ENCODE data around the gene CHRDL2. TPM values are rescaled to one million over a fixed set of nuclear protein-coding genes. Genes with fewer than 3 reads are reported as not detected.

The CHRDL2 gene
- polyA plus RNA-seq, 1 of the 3 experiments (the other 2 are of a cell fraction): not detected

DNA sequence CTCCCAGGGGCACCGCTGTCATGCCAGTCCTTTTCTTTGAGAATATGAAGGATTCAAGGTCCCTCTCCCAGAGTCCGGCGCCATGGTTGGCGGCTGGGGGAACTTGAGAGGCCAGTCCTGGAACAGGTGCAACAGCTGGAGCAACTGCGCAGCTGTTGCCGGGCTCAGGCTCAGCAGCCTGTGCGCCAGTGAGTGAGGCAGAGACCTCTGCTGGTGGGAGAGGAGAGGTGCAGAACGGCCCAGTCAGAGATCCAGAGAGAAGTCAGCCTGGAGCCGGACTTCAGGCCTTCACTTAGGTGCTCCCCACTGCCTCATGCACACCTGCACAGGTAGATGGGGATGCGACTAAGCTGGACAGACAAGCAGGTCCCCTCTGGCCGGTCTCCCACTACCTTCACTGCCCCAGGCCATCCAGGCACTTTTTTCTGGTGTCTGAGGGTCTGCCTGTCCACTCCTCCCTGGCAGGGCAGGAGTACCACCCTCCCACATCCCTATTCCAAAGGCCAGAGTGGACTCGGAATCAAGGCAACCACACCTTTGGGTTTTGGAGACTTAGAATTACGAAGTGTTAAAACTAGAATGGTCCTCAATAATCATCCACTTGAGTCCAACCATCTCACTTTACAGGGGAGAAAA lies 4.6 kb downstream of the CHRDL2 start:
- Histone ChIP-seq H3K79me2 (ENCODE audit: insufficient read depth) (no peaks in the 10 kb centered on the region), H3K36me3 (replicated peaks in 1 of 2; ENCODE audit: control insufficient read depth in 1 of 2, insufficient read depth in 2 of 2, low read length in 1 of 2) (no peaks in the 10 kb centered on the region), H3K9me3 (no peaks in the 10 kb centered on the region), H3K4me3 (ENCODE audit: low read depth in 2 of 2, low read length in 1 of 2) (peak overlapping the region in 1 of 2 experiments; percentile 17; a peak in 1 of 4 replicates), H3K4me2 (no peak overlapping the region), H3K27ac (ENCODE audit: low read depth in 2 of 2, low read length in 1 of 2) (no peak overlapping the region), H3K9ac (no peak overlapping the region), H2AFZ (ENCODE audit: low read depth) (no peak overlapping the region), H3K4me1 (ENCODE audit: control insufficient read depth in 1 of 2, insufficient read depth in 2 of 2, low read depth in 1 of 2, low read length in 1 of 2) (no peaks in the 10 kb centered on the region; a peak in 1 of 4 replicates), H3K27me3 (ENCODE audit: insufficient read depth) (peaks cover 24% of the 10 kb centered on the region), H4K20me1 (ENCODE audit: insufficient read depth) (no peaks in the 10 kb centered on the region), H3K9me2 (no peaks in the 10 kb centered on the region), H3F3A (replicated peaks; ENCODE audit: insufficient read depth) (no peaks in the 10 kb centered on the region)
- ChIA-PET POLR2A (no interaction called here), CTCF (interaction anchor here (0.6 to 8.0 kb wide), 43 partner anchors 8 to 525 kb away, joined by 3 to 243 read pairs (median 4); partner anchors contain the start of genes LIPT2 and RNF169)
- 4% methylated on average over 9 of the region's 13 CpGs for WGBS (ENCODE audit: low lambda C conversion rate)
- TF ChIP-seq SMC3 (IDR thresholded peaks at IDR 0.05; ENCODE audit: low read depth, low read length) (peak; percentile 90), NRF1 (IDR thresholded peaks at IDR 0.05; ENCODE audit: low read depth, low read length) (peak; percentile 50; the same call in 1 of the 2 replicates), CTCF (IDR thresholded peaks at IDR 0.05) (peak; percentile 86), FOXJ3 (CRISPR knock-in tag; IDR thresholded peaks at IDR 0.05) (0 out of 2 replicates have a peak, but pooled peaks have one; percentile 15), USF2 (IDR thresholded peaks at IDR 0.05; ENCODE audit: borderline replicate concordance, low read depth, low read length) (no peak), CHD2 (IDR thresholded peaks at IDR 0.05; ENCODE audit: low read length, partially characterized antibody) (no peak), RAD21 (IDR thresholded peaks at IDR 0.05; ENCODE audit: low read length) (peak; percentile 89)
- peak; percentile 87 for DNase-seq

GRCh38 chr11:74725701-74726100 lies 5.5 kb downstream of the CHRDL2 start:
- Histone ChIP-seq H3K9ac (no peak overlapping the region), H4K20me1 (ENCODE audit: insufficient read depth) (no peaks in the 10 kb centered on the region), H3K4me1 (ENCODE audit: control insufficient read depth in 1 of 2, insufficient read depth in 2 of 2, low read depth in 1 of 2, low read length in 1 of 2) (no peaks in the 10 kb centered on the region; a peak in 1 of 4 replicates), H3K4me2 (no peak overlapping the region), H3K27me3 (ENCODE audit: insufficient read depth) (peaks cover 18% of the 10 kb centered on the region), H3K27ac (ENCODE audit: low read depth in 2 of 2, low read length in 1 of 2) (no peak overlapping the region), H3K79me2 (ENCODE audit: insufficient read depth) (no peaks in the 10 kb centered on the region), H3K36me3 (replicated peaks in 1 of 2; ENCODE audit: control insufficient read depth in 1 of 2, insufficient read depth in 2 of 2, low read length in 1 of 2) (no peaks in the 10 kb centered on the region), H3F3A (replicated peaks; ENCODE audit: insufficient read depth) (no peaks in the 10 kb centered on the region), H3K9me2 (no peaks in the 10 kb centered on the region), H2AFZ (ENCODE audit: low read depth) (no peak overlapping the region), H3K4me3 (ENCODE audit: low read depth in 2 of 2, low read length in 1 of 2) (no peak overlapping the region), H3K9me3 (no peaks in the 10 kb centered on the region)
- POLR2A ChIA-PET: interaction anchor here (1.6 kb wide), 1 partner anchor 15 kb away, joined by 5 read pairs; no protein-coding TSS in a partner anchor
- no peak for DNase-seq
- TF ChIP-seq SIN3A (IDR thresholded peaks at IDR 0.05; ENCODE audit: borderline replicate concordance, low read depth, low read length): no peak
- no peak for TF ChIP-seq TAF1 (IDR thresholded peaks at IDR 0.05; ENCODE audit: borderline replicate concordance, low read depth, low read length)
- TF ChIP-seq RAD21 (IDR thresholded peaks at IDR 0.05; ENCODE audit: low read length): no peak
- no peak for TF ChIP-seq YY1 (IDR thresholded peaks at IDR 0.05; ENCODE audit: low read depth)
- no peak for TF ChIP-seq USF1 (IDR thresholded peaks at IDR 0.05; ENCODE audit: borderline replicate concordance, low read depth)
- no peak for TF ChIP-seq MAX (IDR thresholded peaks at IDR 0.05; ENCODE audit: low read depth)
- no peak for TF ChIP-seq EP300 (IDR thresholded peaks at IDR 0.05; ENCODE audit: borderline replicate concordance in 1 of 2, low read depth in 1 of 2, low read length in 1 of 2)
- TF ChIP-seq JUND (IDR thresholded peaks at IDR 0.05): no peak
- no peak for TF ChIP-seq SMC3 (IDR thresholded peaks at IDR 0.05; ENCODE audit: low read depth, low read length)
- WGBS (ENCODE audit: low lambda C conversion rate): 57% methylated on average over 4 of the region's 4 CpGs
- CTCF ChIA-PET: interaction anchor here (0.9 to 8.0 kb wide), 32 partner anchors 8 to 526 kb away, joined by 3 to 243 read pairs (median 6); partner anchors contain the start of genes LIPT2 and POLD3
